ENCODE results near the gene CDC45. TPM values are rescaled to one million over a fixed set of nuclear protein-coding genes. Genes with fewer than 3 reads are reported as not detected.

CDC45 gene
- polyA plus RNA-seq, 2 donors, result 9.6 to 12.1 TPM

Other genes with a start within 250 kb of the CDC45 start
- gene CLTCL1, start 188.2 kb upstream of the CDC45 start, polyA plus RNA-seq, result 1 to 10 TPM; 2.8 to 4.0 TPM
- gene HIRA, start 48.2 kb upstream of the CDC45 start, polyA plus RNA-seq, result 10 to 100 TPM in 1 of 2 donors, 1 to 10 TPM in 1; 4.5 to 11.5 TPM
- gene MRPL40, start 47.4 kb upstream of the CDC45 start, polyA plus RNA-seq, result 10 to 100 TPM; 27.9 to 46.2 TPM
- 10 to 100 TPM; 17.4 to 19.1 TPM for gene C22orf39, start 32.2 kb upstream of the CDC45 start, polyA plus RNA-seq
- gene UFD1, start 727 bp upstream of the CDC45 start, polyA plus RNA-seq, result 10 to 100 TPM; 59.7 to 78.3 TPM
- gene CLDN5, start 44.5 kb downstream of the CDC45 start, polyA plus RNA-seq, result 10 to 100 TPM in 1 of 2 donors, 1 to 10 TPM in 1; 8.5 to 48.3 TPM
- 10 to 100 TPM; 40.8 to 51.8 TPM for gene SEPTIN5, start 234.6 kb downstream of the CDC45 start, polyA plus RNA-seq
- 1 to 10 TPM; 7.6 to 9.0 TPM for gene GP1BB, start 243.6 kb downstream of the CDC45 start, polyA plus RNA-seq

Data from esophagus (tissue), 2 donors.